K562 treated with DMSO at 1 percent for 12 hours (cell line): ENCODE results near the gene TVP23C. TPM values are rescaled to one million over a fixed set of nuclear protein-coding genes. Genes with fewer than 3 reads are reported as not detected.

Source experiments
- total RNA-seq: library from RNA; unstranded; fragments of 300-600 nt; gene quantifications from 2 replicates; pipeline ENCODE4 v1.2.3, GENCODE V29; 2022; ENCODE audit not compliant: insufficient read depth

Gene TVP23C
- total RNA-seq: 2.3 and 7.5 TPM in 2 replicates

DNA sequence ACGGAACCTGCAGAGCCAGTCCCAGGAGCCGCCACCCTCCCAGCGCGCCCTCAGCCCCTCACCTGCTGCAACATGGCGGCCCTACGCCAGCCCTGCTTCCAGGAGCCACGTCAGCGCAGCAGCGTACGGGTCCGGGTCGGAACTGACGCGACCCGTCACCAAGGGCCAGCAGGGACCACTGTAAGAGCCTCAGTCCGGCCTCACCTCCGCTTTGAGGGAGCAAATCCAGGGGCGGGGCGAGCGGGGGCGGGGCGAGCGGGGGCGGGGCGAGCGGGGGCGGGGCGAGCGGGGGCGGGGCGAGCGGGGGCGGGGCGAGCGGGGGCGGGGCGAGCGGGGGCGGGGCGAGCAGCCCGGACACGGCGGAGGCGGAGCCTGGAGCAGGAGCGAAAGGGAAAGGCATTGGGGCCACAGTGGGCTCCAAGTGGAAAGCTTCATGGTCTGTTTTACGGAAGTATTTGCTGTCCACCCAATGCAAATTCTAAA, at the start of gene TVP23C:
TVP23C (minus strand) TSS at position 109 of the 483 bp plus-strand sequence; CDS start at position 74, 35 bp downstream.

DNA sequence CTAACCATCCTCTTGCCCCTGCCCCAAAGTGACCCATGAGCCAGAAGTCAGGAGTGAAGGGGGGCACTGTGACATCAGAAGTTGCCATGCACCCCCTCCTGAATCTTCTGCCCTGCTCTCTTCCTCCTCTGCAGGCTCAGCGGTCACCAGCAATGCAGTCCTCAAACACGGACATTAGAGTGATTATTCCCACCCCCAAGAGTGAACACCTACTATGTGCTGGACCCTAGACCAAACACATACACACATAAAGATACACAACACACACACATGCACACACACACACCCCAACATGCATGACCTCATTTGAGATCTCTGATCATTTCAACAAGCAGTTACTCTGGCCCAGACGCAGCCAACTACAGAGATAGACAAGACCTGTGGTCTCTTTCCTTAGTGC, 95.7 kb downstream of the TVP23C start, which contains the start of gene CDRT4:
CDRT4 (minus strand) TSS at position 30 of the 400 bp plus-strand sequence. CDS start 27,383 bp downstream, outside the sequence.

Other genes starting within 250 kb of the TVP23C start
- gene TEKT3, start 221.9 kb downstream of the TVP23C start, total RNA-seq: 1.6 TPM in 1 of 2 replicates, not detected in the other
- 4.1 and 4.6 TPM in 2 replicates for gene CDRT4, start 95.9 kb downstream of the TVP23C start, total RNA-seq
- gene FBXW10B, start 56.2 kb upstream of the TVP23C start, total RNA-seq: not detected in 2 replicates
- gene TRIM16, start 120.8 kb upstream of the TVP23C start, total RNA-seq: 7.2 and 9.3 TPM in 2 replicates
- gene ZNF286A, start 136.3 kb upstream of the TVP23C start, total RNA-seq: 1.8 and 3.8 TPM in 2 replicates
- not detected in 2 replicates for gene TBC1D26, start 168.8 kb upstream of the TVP23C start, total RNA-seq